ENCODE results near the gene TOPAZ1. TPM values are rescaled to one million over a fixed set of nuclear protein-coding genes. Genes with fewer than 3 reads are reported as not detected.

The TOPAZ1 gene
- total and polyA plus RNA-seq, 2 of the 13 experiments (the other 11 are each of a cell fraction or from before 2014, with no cell fraction given): not detected

- no peak for TF ChIP-seq ZBTB25 (CRISPR knock-in tag; IDR thresholded peaks at IDR 0.05)
- TF ChIP-seq MIXL1 (CRISPR knock-in tag; IDR thresholded peaks at IDR 0.05): peak; percentile 49; the same call in 1 of the 2 replicates
- peak; percentile 98 for TF ChIP-seq CCDC6 (CRISPR knock-in tag; IDR thresholded peaks at IDR 0.05)
- TF ChIP-seq CBX1 (IDR thresholded peaks at IDR 0.05; ENCODE audit: low read depth): peak; percentile 32
- TF ChIP-seq HIC2 (CRISPR knock-in tag; IDR thresholded peaks at IDR 0.05; ENCODE audit: low read depth): peak; percentile 86; the same call in 1 of the 2 replicates
- no peak for TF ChIP-seq NR2F1 (CRISPR knock-in tag; IDR thresholded peaks at IDR 0.05)
- TF ChIP-seq ELF3 (CRISPR knock-in tag; IDR thresholded peaks at IDR 0.05): peak; percentile 76; the same call in 1 of the 2 replicates
- peak; percentile 92 for TF ChIP-seq KLF12 (CRISPR knock-in tag; IDR thresholded peaks at IDR 0.05; ENCODE audit: borderline replicate concordance)
- TF ChIP-seq CSRNP2 (CRISPR knock-in tag; conservative IDR thresholded peaks at IDR 0.05; ENCODE audit: low read depth): no peak
- peak; percentile 99 for TF ChIP-seq RFXAP (CRISPR knock-in tag; IDR thresholded peaks at IDR 0.05; ENCODE audit: borderline replicate concordance)
- TF ChIP-seq ZBTB33 (CRISPR knock-in tag; IDR thresholded peaks at IDR 0.05): peak; percentile 37; the same call in 1 of the 2 replicates
- no peak for TF ChIP-seq HMG20B (CRISPR knock-in tag; conservative IDR thresholded peaks at IDR 0.05)
- TF ChIP-seq ZFP41 (CRISPR knock-in tag; IDR thresholded peaks at IDR 0.05; ENCODE audit: borderline replicate concordance): peak; percentile 98
- peak; percentile 99 for TF ChIP-seq ZNF598 (CRISPR knock-in tag; IDR thresholded peaks at IDR 0.05; ENCODE audit: borderline replicate concordance)
- TF ChIP-seq RARG (CRISPR knock-in tag; IDR thresholded peaks at IDR 0.05; ENCODE audit: low read depth): peak; percentile 78; the same call in 1 of the 2 replicates
- TF ChIP-seq LCORL (IDR thresholded peaks at IDR 0.05): no peak
- TF ChIP-seq LCORL (CRISPR knock-in tag; IDR thresholded peaks at IDR 0.05): peak; percentile 79
- 0 out of 2 replicates have a peak, but pooled peaks have one; percentile 83 for TF ChIP-seq ZNF468 (CRISPR knock-in tag; IDR thresholded peaks at IDR 0.05)
- no peak for TF ChIP-seq FOSL1 (CRISPR knock-in tag; IDR thresholded peaks at IDR 0.05; ENCODE audit: borderline replicate concordance)
- peak; percentile 77 for TF ChIP-seq MED1 (CRISPR knock-in tag; IDR thresholded peaks at IDR 0.05)
- peak; percentile 14 for TF ChIP-seq ETV5 (CRISPR knock-in tag; IDR thresholded peaks at IDR 0.05; ENCODE audit: borderline replicate concordance)
- TF ChIP-seq TBX3 (IDR thresholded peaks at IDR 0.05; ENCODE audit: borderline replicate concordance): peak; percentile 57; the same call in 1 of the 2 replicates
- peak; percentile 90; the same call in 1 of the 2 replicates for TF ChIP-seq ZNF749 (CRISPR knock-in tag; IDR thresholded peaks at IDR 0.05; ENCODE audit: borderline replicate concordance)
These were observed 96.5 kb downstream of the TOPAZ1 start, which contains the start of gene TCAIM (continued) for GRCh38 chr3:44338010-44338827.

All from HepG2 (cell line).